ENCODE measurements around the gene CCDC170.
"Not testable (repeated sequence)": the region's sequence is repeated elsewhere in the genome, so short reads cannot be mapped to it uniquely, and the experiment has no call there.

The CCDC170 gene

GRCh38 chr6:151493804-151494234 lies at the start of gene CCDC170:
Gene CCDC170, plus strand, starts transcription at chr6:151494017. Its CDS starts 112 bp downstream, at chr6:151494129.
- DNase-seq (ENCODE audit: low read depth), result no peak

- DNase-seq (ENCODE audit: low read depth), result peak; percentile 63
Observed at GRCh38 chr6:151445482-151445881, 48.3 kb upstream of the CCDC170 start.

GRCh38 chr6:151447237-151447636 lies 46.6 kb upstream of the CCDC170 start:
- no peak for DNase-seq (ENCODE audit: low read depth)

- DNase-seq (ENCODE audit: low read depth), result no peak
Observed at GRCh38 chr6:151448623-151449022, 45.2 kb upstream of the CCDC170 start.

GRCh38 chr6:151450928-151451327 lies 42.9 kb upstream of the CCDC170 start:
- not testable (repeated sequence) for DNase-seq (ENCODE audit: low read depth)

GRCh38 chr6:151451417-151451949 lies 42.3 kb upstream of the CCDC170 start:
- DNase-seq (ENCODE audit: low read depth), result no peak

GRCh38 chr6:151451950-151452749 lies 41.7 kb upstream of the CCDC170 start, which contains the start of gene RMND1:
Gene RMND1, minus strand, starts transcription at chr6:151452126. Its CDS starts 6,315 bp downstream, at chr6:151445811.
- peak; percentile 100 for DNase-seq (ENCODE audit: low read depth)

GRCh38 chr6:151452750-151453427 lies 40.9 kb upstream of the CCDC170 start:
- no peak for DNase-seq (ENCODE audit: low read depth)

GRCh38 chr6:151455751-151456398 lies 37.9 kb upstream of the CCDC170 start:
- DNase-seq (ENCODE audit: low read depth), result not testable (repeated sequence)

GRCh38 chr6:151461673-151462072 lies 32.1 kb upstream of the CCDC170 start:
- no peak for DNase-seq (ENCODE audit: low read depth)

GRCh38 chr6:151464702-151465101 lies 29.1 kb upstream of the CCDC170 start:
- no peak for DNase-seq (ENCODE audit: low read depth)

GRCh38 chr6:151475653-151476523 lies 17.9 kb upstream of the CCDC170 start:
- peak; percentile 32 for DNase-seq (ENCODE audit: low read depth)

- DNase-seq (ENCODE audit: low read depth), result no peak
Observed at GRCh38 chr6:151477726-151478125, 16.1 kb upstream of the CCDC170 start.

GRCh38 chr6:151478670-151479069 lies 15.1 kb upstream of the CCDC170 start:
- no peak for DNase-seq (ENCODE audit: low read depth)

GRCh38 chr6:151481786-151482185 lies 12.0 kb upstream of the CCDC170 start:
- DNase-seq (ENCODE audit: low read depth), result no peak

- no peak for DNase-seq (ENCODE audit: low read depth)
Observed at GRCh38 chr6:151482290-151482689, 11.5 kb upstream of the CCDC170 start.

- no peak for DNase-seq (ENCODE audit: low read depth)
Observed at GRCh38 chr6:151483994-151484393, 9.8 kb upstream of the CCDC170 start.

- no peak for DNase-seq (ENCODE audit: low read depth)
Observed at GRCh38 chr6:151488226-151488625, 5.6 kb upstream of the CCDC170 start.

- no peak for DNase-seq (ENCODE audit: low read depth)
Observed at GRCh38 chr6:151490996-151491395, 2.8 kb upstream of the CCDC170 start.

GRCh38 chr6:151493161-151493803 lies 535 bp upstream of the CCDC170 start:
- no peak for DNase-seq (ENCODE audit: low read depth)
